Measurements from ENCODE around the gene ZBTB7C.

- TF ChIP-seq CTCF (optimal IDR thresholded peaks at IDR 0.05 in 1 of 3, IDR thresholded peaks at IDR 0.05 in 1 of 3, conservative IDR thresholded peaks at IDR 0.05 in 1 of 3; ENCODE audit: extremely low read depth in 1 of 3, insufficient read depth in 2 of 3, low read length in 3 of 3) (no peak), EZH2 (IDR thresholded peaks at IDR 0.05; ENCODE audit: low read length) (no peak)
These were observed 256.6 kb downstream of the ZBTB7C start for GRCh38 chr18:48152549-48152948.
